ENCODE measurements around the gene CAST. TPM values are rescaled to one million over a fixed set of nuclear protein-coding genes. Genes with fewer than 3 reads are reported as not detected.

CAST gene
- total RNA-seq, 4 donors from 2014 or later, result 292 to 347 (median 320) TPM

GRCh38 chr5:96720408-96720807, 58.2 kb downstream of the CAST start:
- Histone ChIP-seq H3K27me3 (no peaks in the 10 kb centered on the region), H3K27ac (no peak overlapping the region), H3K4me1 (peaks cover 3 to 72% (median 12%) of the 10 kb centered on the region in 3 donors), H3K4me3 (no peak overlapping the region), H3K9me3 (no peaks in the 10 kb centered on the region), H3K36me3 (peaks cover 0 to 12% of the 10 kb centered on the region in 2 donors)
- no peak for ATAC-seq
- TF ChIP-seq CTCF (IDR thresholded peaks at IDR 0.05) (no peak), POLR2AphosphoS5 (IDR thresholded peaks at IDR 0.05) (no peak), EP300 (IDR thresholded peaks at IDR 0.05) (no peak), POLR2A (IDR thresholded peaks at IDR 0.05) (no peak)
- 96 to 100% methylated on average over 2 of the region's 2 CpGs for WGBS, 2 donors (ENCODE audit: low coverage in 1 of 2)

GRCh38 chr5:96721351-96721977, 59.3 kb downstream of the CAST start:
- Histone ChIP-seq H3K36me3 (peaks cover 0 to 12% of the 10 kb centered on the region in 2 donors), H3K9me3 (no peaks in the 10 kb centered on the region), H3K4me1 (peaks cover 2 to 72% (median 10%) of the 10 kb centered on the region in 3 donors), H3K27me3 (no peaks in the 10 kb centered on the region), H3K4me3 (no peak overlapping the region), H3K27ac (peak overlapping the region in 2 of 4 donors; percentile 0 to 31)
- peak; percentile 88 for ATAC-seq
- no peak for TF ChIP-seq POLR2AphosphoS5 (IDR thresholded peaks at IDR 0.05)
- no peak for TF ChIP-seq POLR2A (IDR thresholded peaks at IDR 0.05)
- no peak for TF ChIP-seq EP300 (IDR thresholded peaks at IDR 0.05)
- TF ChIP-seq CTCF (IDR thresholded peaks at IDR 0.05), result no peak

- 89 to 100% methylated on average over 1 of the region's 1 CpG for WGBS, 2 donors (ENCODE audit: low coverage in 1 of 2)
- ATAC-seq, result no peak
- H3K9me3 ChIP-seq, result no peaks in the 10 kb centered on the region
Observed at GRCh38 chr5:96725257-96725656, 63.1 kb downstream of the CAST start.

GRCh38 chr5:96726802-96727201, 64.6 kb downstream of the CAST start:
- Histone ChIP-seq H3K27me3 (no peaks in the 10 kb centered on the region), H3K4me1 (peaks cover 0 to 30% (median under 1%) of the 10 kb centered on the region in 3 donors), H3K4me3 (no peak overlapping the region), H3K9me3 (no peaks in the 10 kb centered on the region), H3K36me3 (peaks cover 7 to 48% of the 10 kb centered on the region in 2 donors), H3K27ac (no peak overlapping the region)
- TF ChIP-seq POLR2A (IDR thresholded peaks at IDR 0.05), result no peak
- TF ChIP-seq POLR2AphosphoS5 (IDR thresholded peaks at IDR 0.05), result no peak
- no peak for TF ChIP-seq EP300 (IDR thresholded peaks at IDR 0.05)
- no peak for ATAC-seq
- WGBS, 2 donors (ENCODE audit: low coverage in 1 of 2), result 55 to 83% methylated on average over 4 of the region's 4 CpGs

More at GRCh38 chr5:96725257-96725656, 63.1 kb downstream of the CAST start:
- no peak overlapping the region for H3K27ac ChIP-seq
- peaks cover 3 to 36% of the 10 kb centered on the region in 2 donors for H3K36me3 ChIP-seq
- TF ChIP-seq EP300 (IDR thresholded peaks at IDR 0.05) (no peak), CTCF (IDR thresholded peaks at IDR 0.05) (no peak), POLR2AphosphoS5 (IDR thresholded peaks at IDR 0.05) (no peak), POLR2A (IDR thresholded peaks at IDR 0.05) (no peak)
- H3K4me3 ChIP-seq, result no peak overlapping the region
- H3K27me3 ChIP-seq, result no peaks in the 10 kb centered on the region
- peaks cover 2 to 46% (median 10%) of the 10 kb centered on the region in 3 donors for H3K4me1 ChIP-seq

- ATAC-seq, result no peak
- Histone ChIP-seq H3K4me1 (peaks cover 0 to 29% (median 0%) of the 10 kb centered on the region in 3 donors), H3K36me3 (peaks cover 7 to 55% of the 10 kb centered on the region in 2 donors), H3K9me3 (no peaks in the 10 kb centered on the region), H3K27ac (no peak overlapping the region), H3K4me3 (no peak overlapping the region), H3K27me3 (no peaks in the 10 kb centered on the region)
- peak in 2 of 4 experiments; percentile 23 to 25 for TF ChIP-seq CTCF (IDR thresholded peaks at IDR 0.05)
- TF ChIP-seq POLR2AphosphoS5 (IDR thresholded peaks at IDR 0.05), result no peak
Observed at GRCh38 chr5:96729156-96729555, 67.0 kb downstream of the CAST start.
